RWPE2 (cell line): Measurements from ENCODE around the gene TLNRD1.

Experiments
- ATAC-seq: fragments of 200-7000 bp; cut with Tn5 transposase; 3 replicates; pipeline ENCODE4 v1.9.1; 2021; ENCODE audit warnings: low read depth
- DNase-seq: peaks from one replicate; pipeline ENCODE4 v3.0.0-alpha.2; 2020; ENCODE audit warnings: low spot score
- H3K27ac ChIP-seq: fragments of 450-650 bp; 2 replicates; pipeline ENCODE4 v1.5.1; 2017; ENCODE audit warnings: mild to moderate bottlenecking; ENCODE audit not compliant: poor library complexity, severe bottlenecking
- H3K27me3 ChIP-seq: fragments of 250-450 bp; sonication (Bioruptor Pico); 2 replicates; pipeline ENCODE4 v1.5.1; 2021; ENCODE audit warnings: mild to moderate bottlenecking, moderate library complexity; ENCODE audit not compliant: insufficient read depth, poor library complexity, severe bottlenecking
- H3K36me3 ChIP-seq: fragments of 250-450 bp; sonication (Bioruptor Pico); 2 replicates; pipeline ENCODE4 v1.5.1; 2020; ENCODE audit warnings: low read depth, mild to moderate bottlenecking, moderate library complexity
- H3K4me1 ChIP-seq: fragments of 250-450 bp; sonication (Bioruptor Pico); 2 replicates; pipeline ENCODE4 v1.5.1; 2021; ENCODE audit warnings: mild to moderate bottlenecking, moderate library complexity; ENCODE audit not compliant: insufficient read depth, poor library complexity, severe bottlenecking
- H3K4me3 ChIP-seq: fragments of 250-450 bp; sonication (Bioruptor Pico); 2 replicates; pipeline ENCODE4 v1.5.1; 2021; ENCODE audit warnings: mild to moderate bottlenecking, moderate library complexity; ENCODE audit not compliant: severe bottlenecking
- H3K9me3 ChIP-seq: fragments of 250-450 bp; sonication (Bioruptor Pico); 2 replicates; pipeline ENCODE4 v1.5.1; 2021; ENCODE audit warnings: mild to moderate bottlenecking, moderate library complexity; ENCODE audit not compliant: severe bottlenecking
- CTCF ChIP-seq: fragments of 450-650 bp; IDR thresholded peaks from one replicate; pipeline ENCODE4 v1.5.1; 2017; ENCODE audit warnings: mild to moderate bottlenecking, moderate library complexity; ENCODE audit not compliant: poor library complexity, severe bottlenecking

Gene TLNRD1

GRCh38 chr15:81053621-81054020, 52.9 kb downstream of the TLNRD1 start:
- H3K36me3 ChIP-seq: no peaks in the 10 kb centered on the region
- TF ChIP-seq CTCF: no peak
- H3K4me1 ChIP-seq: no peaks in the 10 kb centered on the region
- DNase-seq: no peak
- H3K4me3 ChIP-seq: no peak overlapping the region
- H3K27me3 ChIP-seq: no peaks in the 10 kb centered on the region
- no peak for ATAC-seq
- peaks cover 7% of the 10 kb centered on the region for H3K9me3 ChIP-seq
- H3K27ac ChIP-seq: no peak overlapping the region

GRCh38 chr15:81054236-81054635, 53.5 kb downstream of the TLNRD1 start:
- Histone ChIP-seq H3K36me3 (no peaks in the 10 kb centered on the region), H3K27ac (no peak overlapping the region), H3K9me3 (peaks cover 7% of the 10 kb centered on the region), H3K4me3 (no peak overlapping the region), H3K4me1 (no peaks in the 10 kb centered on the region), H3K27me3 (no peaks in the 10 kb centered on the region)
- ATAC-seq (no peak), DNase-seq (no peak)
- TF ChIP-seq CTCF: no peak
